Activated naive CD8-positive, alpha-beta T cell (primary cell): ENCODE measurements around the gene BICDL2.

Source experiments
- H3K27ac Mint-ChIP-seq: one replicate; pipeline ENCODE4 v1.8.0; 2021; ENCODE audit warnings: mixed read lengths
- H3K27me3 Mint-ChIP-seq: one replicate; pipeline ENCODE4 v1.8.0; 2021; ENCODE audit warnings: mixed read lengths
- H3K36me3 Mint-ChIP-seq: one replicate; pipeline ENCODE4 v1.8.0; 2021; ENCODE audit warnings: mixed read lengths
- H3K4me1 Mint-ChIP-seq: one replicate; pipeline ENCODE4 v1.8.0; 2021; ENCODE audit warnings: low read depth, mixed read lengths
- H3K4me3 Mint-ChIP-seq: one replicate; pipeline ENCODE4 v1.8.0; 2021; ENCODE audit warnings: mild to moderate bottlenecking, mixed read lengths
- H3K9me3 Mint-ChIP-seq: one replicate; pipeline ENCODE4 v1.8.0; 2021; ENCODE audit warnings: low read depth, mixed read lengths

Gene BICDL2

GRCh38 chr16:2982402-2982801, 54.3 kb downstream of the BICDL2 start:
- H3K4me1 Mint-ChIP-seq: peaks cover 5% of the 10 kb centered on the region
- no peaks in the 10 kb centered on the region for H3K9me3 Mint-ChIP-seq
- peak overlapping the region; percentile 30 for H3K4me3 Mint-ChIP-seq
- no peaks in the 10 kb centered on the region for H3K27me3 Mint-ChIP-seq
- H3K27ac Mint-ChIP-seq: no peak overlapping the region
- H3K36me3 Mint-ChIP-seq: no peaks in the 10 kb centered on the region

DNA sequence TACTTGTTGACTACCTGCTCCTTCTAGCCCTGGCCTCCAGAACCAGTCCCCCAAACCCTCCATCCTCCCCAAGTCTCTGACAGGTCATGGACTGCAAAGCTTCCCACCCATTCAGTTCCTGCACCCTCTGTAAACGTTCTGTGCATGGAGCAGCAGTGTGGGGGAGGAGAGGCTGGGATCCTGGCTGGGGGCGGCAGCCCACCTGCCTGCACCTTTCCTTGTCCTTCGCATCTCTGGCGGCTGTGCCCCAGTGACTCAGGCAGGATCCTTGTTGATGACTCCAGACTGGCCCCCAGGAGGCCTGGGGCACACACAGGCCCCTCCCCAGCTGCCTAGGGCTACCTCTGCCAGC, 54.9 kb downstream of the BICDL2 start:
- Mint-ChIP-seq H3K27me3 (no peaks in the 10 kb centered on the region), H3K27ac (peak overlapping the region; percentile 71), H3K4me3 (peak overlapping the region; percentile 82), H3K4me1 (peaks cover 5% of the 10 kb centered on the region), H3K9me3 (no peaks in the 10 kb centered on the region), H3K36me3 (no peaks in the 10 kb centered on the region)

GRCh38 chr16:2981177-2981898, 55.4 kb downstream of the BICDL2 start:
- Mint-ChIP-seq H3K9me3 (no peaks in the 10 kb centered on the region), H3K4me1 (peaks cover 5% of the 10 kb centered on the region), H3K27me3 (no peaks in the 10 kb centered on the region), H3K36me3 (no peaks in the 10 kb centered on the region), H3K4me3 (peak overlapping the region; percentile 82), H3K27ac (peak overlapping the region; percentile 81)

DNA sequence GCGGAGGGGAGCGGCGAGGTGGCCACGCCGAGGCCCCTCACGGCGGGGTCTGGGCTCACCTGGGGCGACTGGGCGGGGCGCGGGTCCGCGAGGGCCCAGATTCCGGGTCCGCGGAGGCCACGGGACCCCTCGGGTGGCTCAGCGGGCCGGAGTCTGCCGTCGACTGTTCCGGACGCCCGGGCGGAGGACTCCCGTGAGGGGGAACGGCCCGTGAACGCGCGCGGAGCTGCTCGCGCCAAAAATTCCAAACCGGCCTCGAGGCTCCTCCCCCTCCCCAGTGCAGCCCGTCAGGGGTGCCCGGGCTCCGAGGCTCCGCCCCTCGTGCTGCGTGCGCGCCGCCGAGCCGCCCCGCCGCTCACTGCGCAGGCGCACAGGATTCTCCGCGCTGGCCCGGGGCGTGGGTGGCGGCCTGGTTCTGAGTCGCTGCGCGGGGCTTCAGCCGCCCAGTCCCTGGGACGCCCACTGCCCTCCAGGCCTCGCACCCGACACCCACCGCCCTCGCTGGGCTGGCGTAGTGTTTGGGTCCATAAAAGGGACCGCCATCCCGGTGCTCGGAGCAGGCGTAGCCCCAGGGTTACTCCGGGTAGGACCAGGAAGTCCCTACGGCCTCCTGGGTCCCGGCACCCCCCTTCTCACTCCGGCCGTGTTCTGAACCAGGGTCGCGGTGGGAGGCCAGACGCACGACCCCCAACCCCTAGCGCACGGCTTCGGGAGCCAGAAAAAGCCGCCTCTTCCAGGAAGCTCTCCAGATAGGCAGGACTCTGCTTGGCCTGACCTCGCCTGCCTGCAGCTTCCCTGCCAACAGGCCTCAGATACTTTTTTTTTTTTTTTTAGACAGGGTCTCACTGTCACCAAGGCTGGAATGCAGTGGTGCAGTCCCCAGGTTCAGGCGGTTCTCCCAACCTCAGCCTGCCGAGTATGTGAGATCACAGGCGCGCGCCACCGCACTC, 56.2 kb downstream of the BICDL2 start, which contains the start of gene PKMYT1:
Gene PKMYT1 (minus strand): TSS at position 220 of the 950 bp plus-strand sequence. CDS start 789 bp downstream, outside the sequence.
- Mint-ChIP-seq H3K4me3 (peak within 1 kb of the TSS; percentile 83), H3K4me1 (peaks cover 5% of the 10 kb centered on the region), H3K27ac (peak within 1 kb of the TSS; percentile 81), H3K27me3 (no peaks in the 10 kb centered on the region), H3K36me3 (no peaks in the 10 kb centered on the region), H3K9me3 (no peaks in the 10 kb centered on the region)

GRCh38 chr16:2979669-2980226, 57.0 kb downstream of the BICDL2 start:
- peak overlapping the region; percentile 83 for H3K4me3 Mint-ChIP-seq
- peak overlapping the region; percentile 28 for H3K27ac Mint-ChIP-seq
- H3K4me1 Mint-ChIP-seq: peaks cover 5% of the 10 kb centered on the region
- H3K9me3 Mint-ChIP-seq: no peaks in the 10 kb centered on the region
- no peaks in the 10 kb centered on the region for H3K27me3 Mint-ChIP-seq
- no peaks in the 10 kb centered on the region for H3K36me3 Mint-ChIP-seq
